Measurements from ENCODE around the gene GALK2. TPM values are rescaled to one million over a fixed set of nuclear protein-coding genes. Genes with fewer than 3 reads are reported as not detected.

The GALK2 gene
- total and polyA plus RNA-seq, 2 experiments from 2014 or later = 25.3 to 31.4 TPM

GRCh38 chr15:49327927-49328326 lies 157.9 kb downstream of the GALK2 start:
- TF ChIP-seq EZH2phosphoT487 (IDR thresholded peaks at IDR 0.05; ENCODE audit: low read depth, severe bottlenecking, unreplicated experiment) (no peak), EZH2 (IDR thresholded peaks at IDR 0.05; ENCODE audit: borderline replicate concordance) (no peak)
- TF ChIP-seq, protein P1, sequence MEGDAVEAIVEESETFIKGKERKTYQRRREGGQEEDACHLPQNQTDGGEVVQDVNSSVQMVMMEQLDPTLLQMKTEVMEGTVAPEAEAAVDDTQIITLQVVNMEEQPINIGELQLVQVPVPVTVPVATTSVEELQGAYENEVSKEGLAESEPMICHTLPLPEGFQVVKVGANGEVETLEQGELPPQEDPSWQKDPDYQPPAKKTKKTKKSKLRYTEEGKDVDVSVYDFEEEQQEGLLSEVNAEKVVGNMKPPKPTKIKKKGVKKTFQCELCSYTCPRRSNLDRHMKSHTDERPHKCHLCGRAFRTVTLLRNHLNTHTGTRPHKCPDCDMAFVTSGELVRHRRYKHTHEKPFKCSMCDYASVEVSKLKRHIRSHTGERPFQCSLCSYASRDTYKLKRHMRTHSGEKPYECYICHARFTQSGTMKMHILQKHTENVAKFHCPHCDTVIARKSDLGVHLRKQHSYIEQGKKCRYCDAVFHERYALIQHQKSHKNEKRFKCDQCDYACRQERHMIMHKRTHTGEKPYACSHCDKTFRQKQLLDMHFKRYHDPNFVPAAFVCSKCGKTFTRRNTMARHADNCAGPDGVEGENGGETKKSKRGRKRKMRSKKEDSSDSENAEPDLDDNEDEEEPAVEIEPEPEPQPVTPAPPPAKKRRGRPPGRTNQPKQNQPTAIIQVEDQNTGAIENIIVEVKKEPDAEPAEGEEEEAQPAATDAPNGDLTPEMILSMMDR (IDR thresholded peaks at IDR 0.05; ENCODE audit: poor library complexity) = no peak
- WGBS (ENCODE audit: low lambda C conversion rate, missing lambda C conversion rate) = 92% methylated on average over 4 of the region's 4 CpGs
- no peak overlapping the region for H2AFZ ChIP-seq
- no peaks in the 10 kb centered on the region for H3K27me3 ChIP-seq
- no peak for DNase-seq (ENCODE audit: low spot score)
- no peak overlapping the region for H3K4me2 ChIP-seq
- H3K79me2 ChIP-seq = no peaks in the 10 kb centered on the region
- no peaks in the 10 kb centered on the region for H3K9me2 ChIP-seq (replicated peaks; ENCODE audit: insufficient read depth)
- no peaks in the 10 kb centered on the region for H3K9me3 ChIP-seq (ENCODE audit: low read depth)
- H3K4me3 ChIP-seq = no peak overlapping the region
- no peaks in the 10 kb centered on the region for H3K4me1 ChIP-seq (ENCODE audit: insufficient read depth)
- H3K27ac ChIP-seq = no peak overlapping the region
- H4K20me1 ChIP-seq (ENCODE audit: insufficient read depth, poor library complexity, severe bottlenecking) = no peaks in the 10 kb centered on the region
- H3K36me3 ChIP-seq (replicated peaks; ENCODE audit: insufficient read depth, low read depth) = no peaks in the 10 kb centered on the region

GRCh38 chr15:49328941-49329340 lies 158.9 kb downstream of the GALK2 start:
- H3K27me3 ChIP-seq = no peaks in the 10 kb centered on the region
- TF ChIP-seq EZH2phosphoT487 (IDR thresholded peaks at IDR 0.05; ENCODE audit: low read depth, severe bottlenecking, unreplicated experiment) = no peak
- TF ChIP-seq EZH2 (IDR thresholded peaks at IDR 0.05; ENCODE audit: borderline replicate concordance) = no peak
- TF ChIP-seq, protein P1 (IDR thresholded peaks at IDR 0.05; ENCODE audit: poor library complexity) = no peak
- no peak overlapping the region for H3K4me3 ChIP-seq
- H2AFZ ChIP-seq = no peak overlapping the region
- no peak overlapping the region for H3K27ac ChIP-seq
- H3K4me1 ChIP-seq (ENCODE audit: insufficient read depth) = no peaks in the 10 kb centered on the region
- no peaks in the 10 kb centered on the region for H3K9me2 ChIP-seq (replicated peaks; ENCODE audit: insufficient read depth)
- no peaks in the 10 kb centered on the region for H3K79me2 ChIP-seq
- DNase-seq (ENCODE audit: low spot score) = no peak
- H4K20me1 ChIP-seq (ENCODE audit: insufficient read depth, poor library complexity, severe bottlenecking) = no peaks in the 10 kb centered on the region
- H3K9me3 ChIP-seq (ENCODE audit: low read depth) = no peaks in the 10 kb centered on the region
- no peaks in the 10 kb centered on the region for H3K36me3 ChIP-seq (replicated peaks; ENCODE audit: insufficient read depth, low read depth)
- H3K4me2 ChIP-seq = no peak overlapping the region

- Histone ChIP-seq H3K9me3 (ENCODE audit: low read depth) (no peaks in the 10 kb centered on the region), H3K36me3 (replicated peaks; ENCODE audit: insufficient read depth, low read depth) (no peaks in the 10 kb centered on the region), H3K27me3 (no peaks in the 10 kb centered on the region), H3K4me2 (no peak overlapping the region), H3K4me1 (ENCODE audit: insufficient read depth) (no peaks in the 10 kb centered on the region), H2AFZ (no peak overlapping the region), H3K9me2 (replicated peaks; ENCODE audit: insufficient read depth) (no peaks in the 10 kb centered on the region), H4K20me1 (ENCODE audit: insufficient read depth, poor library complexity, severe bottlenecking) (no peaks in the 10 kb centered on the region), H3K79me2 (no peaks in the 10 kb centered on the region), H3K27ac (no peak overlapping the region), H3K4me3 (no peak overlapping the region)
- DNase-seq (ENCODE audit: low spot score) = no peak
- TF ChIP-seq, protein P1 (IDR thresholded peaks at IDR 0.05; ENCODE audit: poor library complexity) = no peak
- TF ChIP-seq EZH2 (IDR thresholded peaks at IDR 0.05; ENCODE audit: borderline replicate concordance) = no peak
- no peak for TF ChIP-seq EZH2phosphoT487 (IDR thresholded peaks at IDR 0.05; ENCODE audit: low read depth, severe bottlenecking, unreplicated experiment)
Observed at GRCh38 chr15:49330166-49330565, 160.1 kb downstream of the GALK2 start.

GRCh38 chr15:49331442-49331841 lies 161.4 kb downstream of the GALK2 start:
- Histone ChIP-seq H3K4me1 (ENCODE audit: insufficient read depth) (no peaks in the 10 kb centered on the region), H4K20me1 (ENCODE audit: insufficient read depth, poor library complexity, severe bottlenecking) (no peaks in the 10 kb centered on the region), H3K27me3 (no peaks in the 10 kb centered on the region), H3K4me3 (no peak overlapping the region), H3K79me2 (no peaks in the 10 kb centered on the region), H3K9me3 (ENCODE audit: low read depth) (no peaks in the 10 kb centered on the region), H3K9me2 (replicated peaks; ENCODE audit: insufficient read depth) (no peaks in the 10 kb centered on the region), H2AFZ (no peak overlapping the region), H3K27ac (no peak overlapping the region), H3K36me3 (replicated peaks; ENCODE audit: insufficient read depth, low read depth) (no peaks in the 10 kb centered on the region), H3K4me2 (no peak overlapping the region)
- no peak for DNase-seq (ENCODE audit: low spot score)
- TF ChIP-seq EZH2 (IDR thresholded peaks at IDR 0.05; ENCODE audit: borderline replicate concordance) = no peak
- TF ChIP-seq EZH2phosphoT487 (IDR thresholded peaks at IDR 0.05; ENCODE audit: low read depth, severe bottlenecking, unreplicated experiment) = no peak
- TF ChIP-seq, protein P1 (IDR thresholded peaks at IDR 0.05; ENCODE audit: poor library complexity) = no peak

Data from hepatocyte (in vitro differentiated cells).